ENCODE results near the gene PRIM2.
"Not testable (repeated sequence)": the region's sequence is repeated elsewhere in the genome, so short reads cannot be mapped to it uniquely, and the experiment has no call there.

The PRIM2 gene

DNA sequence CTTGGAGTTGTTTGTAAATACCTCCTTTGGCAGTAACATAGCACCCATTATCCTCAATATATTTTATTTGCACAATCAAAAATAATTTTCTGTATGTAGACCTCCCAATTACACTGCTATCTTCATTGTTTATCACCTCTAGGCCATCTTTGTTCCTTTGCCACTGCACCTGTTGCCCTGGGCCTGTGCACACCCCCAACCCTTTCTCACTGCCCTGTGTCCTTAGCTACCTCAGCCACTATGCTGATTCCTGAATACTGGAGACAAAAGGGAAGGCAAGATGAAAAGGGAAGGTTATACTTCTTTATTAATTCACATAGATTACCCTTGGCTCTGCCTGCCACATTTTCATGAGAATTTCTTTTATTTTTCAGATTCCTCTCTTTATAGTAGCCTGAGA, 127.9 kb downstream of the PRIM2 start:
- DNase-seq (ENCODE audit: low read depth): not testable (repeated sequence)

DNA sequence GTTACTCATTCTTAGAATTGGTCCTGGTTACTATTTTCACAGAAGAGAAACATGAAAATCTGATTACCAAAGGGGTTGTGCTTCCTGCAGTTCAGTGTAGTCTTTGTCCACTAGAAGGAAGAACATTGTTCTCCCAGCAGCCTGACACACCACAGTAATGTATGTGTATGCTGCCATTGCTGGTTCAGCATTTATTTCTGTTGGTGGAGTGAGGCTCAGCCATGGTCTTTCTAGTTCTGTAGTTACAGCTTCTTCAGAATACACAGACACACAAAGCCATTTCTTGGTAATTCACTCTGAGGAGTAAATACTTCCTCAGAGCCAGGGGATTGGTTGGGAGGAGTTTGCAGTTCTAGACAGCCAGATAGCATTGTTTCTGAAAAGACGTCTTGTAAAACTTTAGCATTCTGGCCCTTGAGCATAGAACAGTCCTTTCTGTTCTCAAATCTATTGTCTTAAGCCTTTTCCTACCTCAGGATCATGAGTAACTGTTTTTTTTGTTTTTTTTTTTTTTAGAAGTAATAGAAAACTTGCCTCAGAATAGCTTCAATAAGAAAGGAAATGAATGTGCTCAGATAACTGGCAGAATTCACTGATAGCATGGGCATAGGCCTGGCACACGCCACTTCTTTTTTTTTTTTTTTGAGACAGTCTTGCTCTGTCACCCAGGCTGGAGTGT, 128.5 kb downstream of the PRIM2 start:
- not testable (repeated sequence) for DNase-seq (ENCODE audit: low read depth)

DNA sequence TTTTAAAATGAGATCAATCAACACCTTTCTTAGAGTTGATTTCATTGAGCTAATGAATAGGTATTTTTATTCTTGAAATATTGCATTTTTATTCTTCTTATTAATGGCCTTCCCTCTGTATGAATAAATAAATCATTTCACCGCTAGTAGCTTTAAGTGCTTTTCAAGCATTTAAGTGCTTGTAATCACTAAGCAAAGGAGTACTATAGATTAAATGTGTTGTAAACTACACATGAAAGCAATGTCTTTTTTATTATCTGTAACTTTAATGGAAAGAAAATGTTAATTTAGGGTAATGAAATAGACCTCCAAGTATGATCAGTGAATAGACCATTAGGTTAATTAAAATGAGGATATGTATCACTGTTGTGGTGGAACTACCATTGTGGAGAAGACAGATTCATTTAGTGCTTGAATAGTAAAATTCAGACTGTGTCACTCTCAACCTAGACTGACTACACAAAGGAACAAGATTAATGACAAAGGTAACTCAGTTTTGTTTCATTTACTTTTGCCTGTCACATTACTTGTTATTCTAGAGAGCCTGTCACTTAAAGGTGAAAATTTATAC, 132.2 kb downstream of the PRIM2 start:
- DNase-seq (ENCODE audit: low read depth): not testable (repeated sequence)

DNA sequence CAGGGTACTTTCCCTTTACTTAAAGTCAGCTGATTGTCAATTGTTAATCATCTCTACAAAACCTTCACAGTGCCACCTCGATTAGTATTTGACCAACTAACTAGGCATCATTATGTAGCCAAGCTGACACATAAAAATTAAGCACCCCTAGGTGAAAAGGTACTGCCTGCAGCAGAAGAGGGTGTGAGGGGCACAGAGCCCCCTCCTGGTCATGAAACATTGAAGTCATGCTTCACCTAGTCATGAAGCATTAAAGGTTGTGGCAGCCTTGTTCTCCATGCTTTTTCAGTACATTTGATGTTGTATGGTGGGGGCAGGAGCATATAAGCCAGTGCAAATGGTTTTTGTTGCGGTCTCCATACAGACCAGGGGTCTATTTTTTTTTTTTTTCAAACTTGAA, 142.4 kb downstream of the PRIM2 start:
- DNase-seq (ENCODE audit: low read depth): not testable (repeated sequence)

DNA sequence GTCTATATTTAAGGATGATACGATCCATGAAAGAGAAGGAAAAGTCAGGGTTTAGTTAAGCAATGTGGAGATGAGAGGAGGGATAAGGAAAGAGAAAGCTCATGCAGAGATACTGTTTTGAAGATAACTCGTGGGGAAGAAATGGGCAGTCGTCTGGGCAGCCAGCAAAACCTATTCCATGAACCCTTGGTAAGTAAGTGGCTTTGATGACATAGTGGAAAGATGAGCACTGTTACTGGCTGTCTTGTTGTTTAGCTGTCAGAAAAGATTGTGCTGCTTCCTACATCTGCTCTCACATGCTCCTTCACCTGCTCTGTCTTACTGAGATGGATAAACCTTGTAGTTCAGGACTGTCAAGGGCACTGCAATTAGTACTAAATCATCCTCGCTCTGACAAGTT, 143.6 kb downstream of the PRIM2 start:
- DNase-seq (ENCODE audit: low read depth): not testable (repeated sequence)

DNA sequence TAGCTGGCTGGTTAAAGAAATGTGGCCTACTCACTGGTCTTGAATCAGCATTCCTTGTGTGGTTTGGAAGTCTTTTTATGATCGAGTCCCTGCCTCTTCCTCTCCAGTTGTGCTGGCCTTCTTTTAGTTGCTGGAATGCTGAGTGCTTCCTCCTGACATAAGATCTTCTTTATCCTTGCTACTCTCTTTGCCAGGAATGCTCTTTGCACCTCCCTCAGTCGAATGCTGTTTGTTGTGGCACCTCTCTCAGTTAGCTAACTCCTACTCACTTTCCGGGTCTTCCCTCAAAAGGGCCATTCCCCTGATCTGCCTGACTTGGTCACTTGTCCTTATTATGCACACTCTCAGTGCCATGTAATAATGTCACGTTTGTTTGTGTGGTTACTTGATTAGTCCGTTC, 146.4 kb downstream of the PRIM2 start:
- DNase-seq (ENCODE audit: low read depth): not testable (repeated sequence)

DNA sequence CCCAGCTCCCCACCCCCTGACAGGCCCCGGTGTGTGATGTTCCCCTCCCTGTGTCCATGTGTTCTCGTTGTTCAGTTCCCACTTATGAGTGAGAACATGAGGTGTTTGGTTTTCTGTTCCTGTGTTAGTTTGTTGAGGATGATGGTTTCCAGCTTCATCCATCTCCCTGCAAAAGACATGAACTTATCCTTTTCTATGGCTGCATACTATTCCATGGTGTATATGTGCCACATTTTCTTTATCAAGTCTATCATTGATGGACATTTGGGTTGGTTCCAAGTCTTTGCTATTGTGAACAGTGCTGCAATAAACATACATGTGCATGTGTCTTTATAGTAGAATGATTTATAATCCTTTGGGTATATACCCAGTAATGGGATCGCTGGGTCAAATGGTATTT, 148.5 kb downstream of the PRIM2 start:
- not testable (repeated sequence) for DNase-seq (ENCODE audit: low read depth)

DNA sequence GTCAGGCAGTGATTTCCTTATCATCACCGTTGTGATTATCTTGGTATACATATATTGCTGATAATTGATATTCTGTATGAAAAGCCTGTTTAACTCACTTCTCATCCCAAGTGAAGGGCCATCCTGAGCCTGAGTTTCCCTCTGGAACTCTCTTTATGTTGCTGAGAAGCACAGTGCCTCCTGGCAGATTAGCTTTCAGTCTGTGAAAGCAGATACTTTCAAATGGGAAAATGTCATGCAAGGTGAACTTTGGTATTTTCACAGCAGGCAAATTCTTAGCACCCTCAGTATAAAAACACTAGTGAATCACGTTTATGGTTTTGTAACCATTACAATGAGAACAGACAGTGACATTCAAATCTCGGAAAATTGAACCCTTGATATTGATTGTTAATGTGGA, 151.6 kb downstream of the PRIM2 start:
- no peak for DNase-seq (ENCODE audit: low read depth)

DNA sequence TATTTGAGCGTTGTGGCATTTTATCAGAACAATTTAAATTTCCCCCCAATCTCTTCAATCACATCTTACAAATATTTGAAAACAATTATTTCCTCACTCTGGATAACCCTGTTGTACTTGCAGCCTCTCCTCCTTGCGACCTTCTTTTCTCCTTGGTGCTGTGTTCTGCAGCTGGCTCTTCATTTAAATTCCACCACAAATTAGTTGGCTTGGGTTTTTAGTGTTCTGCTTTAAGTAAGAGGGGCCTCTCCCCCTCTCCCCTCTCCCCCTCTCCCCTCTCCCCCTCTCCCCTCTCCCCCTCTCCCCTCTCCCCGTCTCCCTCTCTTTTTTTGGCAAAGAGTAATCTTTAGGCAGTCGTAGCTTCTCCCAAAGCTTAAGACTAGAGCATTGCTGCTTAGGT, 152.7 kb downstream of the PRIM2 start:
- not testable (repeated sequence) for DNase-seq (ENCODE audit: low read depth)

DNA sequence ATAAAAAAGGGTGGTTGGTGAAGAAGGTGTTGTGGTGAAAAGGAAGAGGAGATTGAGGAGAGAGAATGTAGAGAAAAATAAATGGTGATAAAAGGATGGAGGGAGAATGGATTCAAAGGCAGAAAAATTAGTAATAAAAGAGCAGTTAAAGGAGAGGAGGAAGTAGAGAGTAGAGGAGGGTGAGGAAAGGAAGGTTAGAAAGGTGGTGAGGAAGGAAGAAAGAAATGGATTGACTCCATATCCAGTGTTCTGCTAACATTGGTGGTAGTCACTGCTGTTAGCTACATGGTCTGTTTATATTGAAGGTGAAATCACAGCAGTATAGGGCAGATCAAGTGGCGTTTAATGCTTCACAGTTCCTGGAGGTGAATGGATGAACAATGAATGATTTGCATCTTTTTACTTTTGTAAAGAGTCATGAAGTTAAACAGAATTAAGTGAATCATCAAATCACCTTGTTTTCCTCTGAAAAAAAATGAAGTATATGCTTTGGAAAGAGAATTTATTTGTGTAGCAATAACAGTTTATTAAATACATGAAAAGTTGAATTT, 154.0 kb downstream of the PRIM2 start:
- not testable (repeated sequence) for DNase-seq (ENCODE audit: low read depth)

DNA sequence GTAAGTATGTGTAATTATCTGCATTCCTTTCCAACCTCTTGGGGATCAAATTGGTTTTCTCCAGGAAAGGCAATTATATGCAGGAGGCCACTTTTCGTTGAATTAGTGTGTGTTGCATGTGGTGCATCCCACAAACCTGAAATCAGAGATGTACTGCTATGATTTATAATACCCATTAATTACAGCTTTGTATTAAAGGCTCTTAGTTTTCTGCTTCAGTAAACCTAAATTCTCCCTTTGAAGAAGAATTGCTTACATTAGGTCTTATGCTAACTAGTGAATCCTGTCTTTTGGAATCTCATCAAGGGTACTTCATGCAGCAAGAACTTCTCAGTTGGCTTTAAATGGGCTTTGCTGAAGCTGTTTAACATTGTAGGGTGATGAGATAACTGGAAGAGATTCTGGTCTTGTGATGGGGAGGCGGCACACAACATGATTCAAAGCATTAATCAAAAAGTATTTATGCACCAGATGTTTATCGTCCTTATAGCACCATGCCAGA, 155.5 kb downstream of the PRIM2 start:
- DNase-seq (ENCODE audit: low read depth): not testable (repeated sequence)

DNA sequence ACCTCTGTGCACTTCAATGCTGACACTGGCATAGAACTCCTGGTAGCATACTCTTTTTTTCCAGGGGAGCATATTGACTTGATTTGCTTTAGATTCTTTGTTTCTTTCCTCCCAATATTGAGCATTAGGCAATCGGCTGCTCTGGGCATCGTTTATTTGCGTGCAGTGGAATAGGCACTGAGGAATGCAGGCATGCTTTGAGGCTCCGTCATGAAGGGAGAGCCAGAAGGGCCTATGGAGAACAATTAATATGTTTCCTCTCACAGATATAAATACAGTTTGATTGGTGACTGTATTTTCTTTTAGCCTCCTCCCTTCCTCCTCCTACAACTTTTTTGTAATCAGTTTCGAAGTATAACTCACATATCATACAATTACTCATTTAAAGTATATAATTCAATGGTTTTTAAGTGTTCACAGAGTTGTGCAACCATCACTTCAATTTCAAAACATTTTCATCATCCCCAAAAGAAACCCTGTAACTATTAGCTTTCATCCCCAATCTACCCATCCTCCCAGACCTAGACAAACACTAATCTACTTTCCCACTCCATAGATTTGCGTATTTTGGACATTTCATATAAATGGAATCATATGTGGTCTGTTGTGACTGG, 157.5 kb downstream of the PRIM2 start:
- DNase-seq (ENCODE audit: low read depth): not testable (repeated sequence)

DNA sequence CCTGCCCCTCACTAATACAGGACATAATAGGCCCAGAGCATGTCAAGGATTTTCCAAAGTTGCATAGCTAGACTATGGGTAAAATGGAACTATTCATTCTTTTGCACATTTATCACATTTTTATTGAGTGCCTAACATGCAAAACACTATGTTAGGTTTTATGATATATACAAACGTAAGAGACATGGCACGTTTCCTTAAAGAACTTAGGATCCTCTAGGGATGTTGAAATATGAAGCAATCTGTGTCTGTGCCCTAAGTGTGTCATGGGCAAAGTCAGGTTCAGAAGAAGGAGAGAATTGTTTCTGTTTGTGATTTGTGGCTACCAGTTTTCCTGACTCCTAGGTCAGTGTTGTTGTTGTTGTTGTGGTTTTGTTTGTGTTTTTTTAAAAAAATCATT, 158.2 kb downstream of the PRIM2 start:
- DNase-seq (ENCODE audit: low read depth): not testable (repeated sequence)

DNA sequence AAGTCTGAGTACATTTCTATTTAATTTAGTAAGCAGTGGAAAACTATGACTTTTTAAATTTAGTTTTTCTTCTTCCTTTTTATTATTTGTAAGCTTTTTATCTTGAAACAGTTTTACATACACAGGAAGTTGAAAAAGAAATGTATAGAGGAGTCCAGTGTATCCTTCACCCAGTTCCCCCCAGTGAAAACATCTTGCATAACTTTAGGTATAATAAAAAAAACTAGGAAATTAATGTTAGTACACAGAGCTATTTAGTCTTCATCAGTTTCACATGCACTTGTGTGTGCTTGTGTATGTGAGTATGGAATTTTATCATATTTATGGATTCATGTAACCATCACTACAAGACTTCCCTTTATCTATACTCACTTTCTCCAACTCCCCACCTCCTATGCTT, 162.8 kb downstream of the PRIM2 start:
- not testable (repeated sequence) for DNase-seq (ENCODE audit: low read depth)

DNA sequence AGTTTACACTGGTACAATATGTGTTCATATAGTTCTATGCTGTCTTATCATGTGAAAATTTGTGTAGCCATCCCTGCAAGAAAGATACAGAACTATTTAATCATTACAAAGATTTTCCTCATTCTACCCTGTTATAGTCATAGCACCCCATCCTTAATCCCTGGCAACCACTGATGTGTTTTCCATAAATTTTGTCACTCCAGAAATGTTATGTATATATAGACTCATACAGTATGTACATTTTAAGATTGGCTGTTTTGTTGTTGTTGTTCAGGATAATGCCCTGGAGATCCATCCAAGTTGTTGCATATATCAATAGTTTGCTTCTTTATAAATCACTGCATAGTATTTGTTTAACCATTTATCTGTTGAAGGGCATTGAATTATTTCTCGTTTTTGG, 163.7 kb downstream of the PRIM2 start:
- not testable (repeated sequence) for DNase-seq (ENCODE audit: low read depth)

DNA sequence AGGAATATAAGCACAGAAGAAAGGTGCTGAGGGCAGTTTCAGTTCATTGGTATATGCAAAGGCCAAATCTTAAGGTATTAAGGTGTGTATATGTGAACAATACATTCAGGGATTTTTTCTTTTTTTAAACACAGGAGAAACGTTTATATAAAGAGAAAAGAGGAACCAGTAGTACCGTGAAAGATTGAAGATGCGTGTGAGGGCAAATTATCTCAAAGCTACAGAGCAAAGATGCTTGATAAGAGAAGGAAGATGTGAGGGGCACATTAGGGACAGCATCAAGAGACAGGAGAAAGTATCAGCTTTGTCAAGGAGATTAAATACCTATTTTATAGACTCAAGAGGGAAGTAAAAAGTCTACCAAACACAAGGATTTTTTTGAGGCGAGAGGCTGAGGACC, 165.0 kb downstream of the PRIM2 start:
- not testable (repeated sequence) for DNase-seq (ENCODE audit: low read depth)

DNA sequence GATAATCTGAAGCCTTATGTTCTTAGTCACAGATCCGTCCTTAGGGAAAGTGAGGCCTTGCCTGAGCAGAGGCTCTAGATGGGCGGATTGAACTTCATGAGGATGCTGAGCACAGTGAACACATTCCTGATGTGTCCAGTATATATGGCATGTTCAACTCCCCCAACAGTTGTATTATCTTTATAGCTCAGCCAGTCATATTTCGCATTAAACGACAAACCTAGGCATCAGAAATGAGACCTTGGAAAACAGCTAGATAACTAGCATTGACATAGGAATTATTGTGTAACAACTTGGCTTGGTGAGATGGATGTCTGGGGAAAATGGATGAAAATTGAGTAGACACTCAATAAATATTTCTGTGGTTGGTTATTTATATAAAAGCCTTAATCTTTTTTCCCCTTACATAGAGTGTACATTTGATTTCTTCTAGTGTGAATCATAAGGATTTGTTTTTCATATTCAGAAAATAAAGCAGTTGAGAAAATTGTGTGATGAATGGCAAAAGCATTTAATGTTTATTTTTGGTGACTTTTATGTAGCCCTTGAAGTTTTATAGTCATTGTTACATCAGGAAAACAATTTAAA, 169.2 kb downstream of the PRIM2 start:
- DNase-seq (ENCODE audit: low read depth): not testable (repeated sequence)

DNA sequence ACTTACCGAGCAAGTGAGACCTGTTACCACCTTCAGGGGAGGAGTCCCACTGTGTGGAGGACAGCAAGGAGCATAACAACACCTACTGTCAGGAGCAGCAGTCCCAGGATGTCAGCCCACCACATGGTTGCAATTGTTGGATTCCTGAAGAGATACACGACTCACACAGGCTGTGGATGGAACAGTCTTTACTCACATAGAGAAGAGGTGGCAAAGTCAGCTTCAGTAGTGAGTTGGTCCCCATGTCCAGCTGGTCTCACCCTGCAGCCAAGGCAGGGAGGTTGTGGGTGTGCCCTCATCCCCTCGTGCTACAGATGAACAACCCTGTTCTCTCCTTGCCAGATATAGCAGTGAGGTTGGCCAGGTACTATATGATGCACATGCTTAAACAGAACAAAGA, 171.1 kb downstream of the PRIM2 start:
- not testable (repeated sequence) for DNase-seq (ENCODE audit: low read depth)

DNA sequence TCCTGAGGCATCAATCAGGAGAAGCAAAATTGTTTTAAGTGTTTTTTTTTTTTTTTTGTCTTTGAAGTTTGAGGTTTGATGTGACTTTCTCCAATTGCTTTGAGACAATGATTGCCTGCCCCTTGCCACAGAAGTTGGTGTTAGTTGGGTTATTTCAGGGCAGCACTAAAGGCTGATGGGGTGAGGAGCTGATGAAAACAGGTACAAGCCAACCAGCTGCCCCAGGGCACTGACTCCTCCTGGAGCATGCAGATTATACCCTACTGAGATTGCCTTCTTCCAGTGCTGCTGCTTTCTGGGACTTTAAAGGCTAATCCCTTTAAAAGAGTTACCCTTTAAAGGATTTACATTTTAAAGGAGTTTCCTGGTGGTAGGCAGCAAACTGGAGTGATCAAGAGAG, 172.5 kb downstream of the PRIM2 start:
- DNase-seq (ENCODE audit: low read depth): not testable (repeated sequence)

DNA sequence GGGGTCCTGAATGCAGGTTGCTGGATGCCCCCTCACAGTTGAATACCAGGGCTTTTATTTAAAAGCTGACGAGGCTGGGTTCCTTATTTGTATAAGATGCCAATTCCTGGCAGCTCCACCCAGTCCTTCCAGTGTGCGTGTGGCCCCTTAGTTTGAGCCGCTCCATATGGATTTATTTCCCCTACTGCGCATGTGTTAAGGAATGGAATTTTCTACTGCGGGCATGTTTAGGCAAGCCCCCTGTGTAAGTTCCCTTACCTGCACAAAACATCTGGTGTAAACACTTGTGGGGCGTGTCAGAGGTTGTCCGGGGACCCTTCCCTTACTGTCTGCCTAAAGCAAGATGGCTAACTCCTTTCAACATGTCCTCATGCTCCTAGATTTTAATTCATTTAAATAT, 174.4 kb downstream of the PRIM2 start:
- DNase-seq (ENCODE audit: low read depth): not testable (repeated sequence)

DNA sequence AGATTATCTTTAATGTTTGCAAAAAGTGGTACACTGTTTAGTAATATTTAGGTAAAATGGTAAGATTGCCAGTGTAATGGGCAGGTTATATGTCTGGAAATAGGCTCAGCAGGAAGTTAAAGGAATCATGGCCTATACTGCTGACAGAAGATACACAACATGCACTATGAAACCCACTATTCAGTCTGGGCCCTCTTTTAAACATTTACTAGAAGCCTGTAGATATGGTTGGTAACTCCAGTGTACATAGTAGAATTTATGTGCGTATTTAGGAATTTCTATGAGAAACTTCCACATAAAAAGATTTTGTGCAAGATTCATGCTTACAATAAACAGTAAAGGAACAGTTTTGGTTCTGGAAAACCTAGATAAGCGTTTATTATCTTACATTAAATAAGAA, 178.8 kb downstream of the PRIM2 start:
- not testable (repeated sequence) for DNase-seq (ENCODE audit: low read depth)

DNA sequence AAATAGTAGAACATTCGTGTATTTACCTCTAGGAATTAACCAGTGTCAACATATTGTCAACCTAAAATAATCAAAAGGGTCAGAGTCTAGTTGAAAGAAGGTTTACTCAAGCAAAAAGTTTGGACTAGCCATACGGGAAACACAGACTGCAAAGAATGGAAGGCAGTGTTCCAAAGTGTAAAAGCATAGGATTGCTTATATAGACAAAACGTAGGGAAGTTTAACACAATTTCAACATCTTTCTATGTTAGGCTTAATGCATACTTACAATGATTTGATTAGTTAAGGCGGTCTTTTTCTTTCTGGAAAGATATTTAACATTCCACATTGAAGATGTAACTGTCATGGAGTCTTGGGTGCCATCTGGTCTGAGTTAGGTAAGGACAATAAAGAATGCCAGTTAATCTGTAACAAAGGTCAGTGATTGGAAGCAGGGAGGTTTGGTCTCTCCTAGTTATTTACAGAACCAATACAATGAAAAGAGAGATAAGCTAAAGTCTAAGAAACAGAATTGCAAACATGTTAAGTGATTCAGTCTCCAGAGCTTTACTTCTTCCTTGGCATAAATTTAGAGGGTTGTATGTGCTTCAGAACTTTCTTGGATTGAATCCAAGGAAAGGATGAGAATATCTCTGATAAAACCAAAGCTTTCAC, 183.1 kb downstream of the PRIM2 start:
- DNase-seq (ENCODE audit: low read depth): not testable (repeated sequence)

All from T follicular helper cell (primary cell).